ENCODE measurements around the gene KRT16.
A peak's percentile ranks its signal among the peaks of the same experiment; 100 is the strongest.

The KRT16 gene

DNA sequence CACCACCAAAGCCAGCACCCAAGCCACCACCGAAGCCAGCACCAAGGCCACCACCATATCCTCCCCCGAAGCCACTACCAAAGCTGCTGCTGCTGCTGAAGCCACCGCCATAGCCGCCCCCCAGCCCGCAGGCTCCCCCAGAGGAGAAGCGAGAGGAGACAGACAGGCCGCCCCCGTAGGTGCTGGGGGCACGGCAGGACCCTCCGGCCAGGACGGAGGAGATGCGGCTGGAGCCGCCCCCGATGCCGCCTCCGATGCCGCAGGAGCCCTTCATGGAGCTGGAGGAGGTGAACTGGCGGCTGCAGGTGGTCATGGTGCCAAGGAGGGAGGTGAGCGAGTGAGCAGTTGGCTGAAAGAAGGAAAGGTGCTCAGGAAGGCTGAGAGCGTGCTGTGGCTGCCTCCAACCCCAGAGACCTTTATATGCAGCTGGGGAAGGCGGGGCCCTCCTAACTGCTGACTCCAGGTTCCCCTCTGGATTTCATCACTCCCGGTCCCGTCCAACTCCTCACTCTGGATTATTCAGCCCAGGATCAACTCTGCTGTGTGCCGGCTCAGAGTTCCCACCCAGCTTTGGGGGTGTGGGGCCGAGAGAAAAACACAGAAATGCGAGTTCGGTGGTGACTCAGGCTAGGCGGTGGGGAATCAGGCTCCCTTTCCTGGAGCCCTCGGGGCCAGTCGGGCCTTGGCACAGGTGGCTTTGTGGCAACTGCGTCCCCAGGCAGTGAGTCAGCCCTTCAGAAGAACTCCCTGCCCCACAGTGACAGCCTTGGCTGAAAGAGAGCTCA lies at the start of gene KRT16:
Gene KRT16, minus strand, starts transcription at position 392 of the 785 bp plus-strand sequence. Its CDS starts 79 bp downstream, at position 313.
- DNase-seq (ENCODE audit: low spot score) = peak; percentile 57

DNA sequence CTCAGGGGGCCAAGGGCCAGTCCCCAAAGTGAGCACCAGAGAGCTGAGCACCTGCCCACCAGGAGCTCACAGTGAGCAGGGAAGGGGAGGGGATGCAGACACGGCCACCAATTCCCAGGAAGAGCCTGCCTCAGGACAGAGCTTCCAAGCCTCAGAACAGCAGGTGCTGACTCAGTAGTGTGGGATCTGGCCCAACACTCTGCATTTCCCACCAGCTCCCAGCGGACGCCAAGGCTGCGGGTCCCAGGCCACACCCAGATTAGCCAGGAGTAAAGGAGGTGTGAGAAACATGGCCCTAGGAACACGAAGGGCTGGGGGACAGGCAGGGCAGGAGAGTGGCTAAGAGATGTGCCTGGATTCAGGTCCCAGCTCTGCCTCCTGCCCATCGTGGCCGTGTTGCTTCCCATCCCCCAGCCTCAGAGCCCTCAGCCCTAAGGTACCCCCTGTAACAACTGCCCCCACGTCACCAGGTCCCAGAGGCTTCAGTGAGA lies 47.7 kb upstream of the KRT16 start:
- no peak for DNase-seq (ENCODE audit: low spot score)

DNA sequence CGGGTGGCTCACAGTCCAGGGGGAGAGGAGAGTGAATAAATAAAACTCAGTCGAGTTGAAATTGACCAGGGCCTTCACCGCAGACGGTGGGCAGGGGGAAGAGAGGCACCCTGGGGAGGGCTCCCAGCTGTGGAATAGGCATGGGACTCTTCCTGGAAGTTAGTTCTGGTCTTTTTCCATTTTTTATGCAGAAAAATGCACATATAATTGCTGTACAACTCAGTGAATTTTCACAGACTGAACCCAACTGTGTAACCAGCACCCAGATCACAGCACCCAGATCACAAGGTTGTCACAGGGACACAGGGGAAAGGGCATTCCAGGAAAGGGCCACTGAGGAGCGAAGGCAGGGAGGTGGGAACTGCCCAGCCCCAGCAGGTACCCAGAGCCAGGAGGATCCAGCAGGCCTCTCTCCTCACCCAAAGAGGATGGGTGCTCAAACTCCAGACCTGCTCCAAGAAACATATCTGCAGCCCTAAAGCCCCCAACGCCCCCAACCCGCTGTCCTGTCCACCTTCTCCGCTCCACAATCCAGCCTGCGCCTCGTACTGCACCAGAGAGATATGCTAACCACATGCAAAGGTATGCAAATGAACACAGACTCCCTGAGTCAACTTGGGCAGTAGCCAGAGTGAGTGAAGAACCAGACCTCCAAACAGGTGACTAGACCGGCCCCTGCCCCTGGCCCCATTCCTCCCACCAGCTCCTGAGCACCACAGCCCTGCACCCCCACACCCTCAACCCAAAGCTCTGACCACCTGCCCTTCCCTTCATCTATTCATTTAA lies 47.1 kb upstream of the KRT16 start:
- no peak for DNase-seq (ENCODE audit: low spot score)

DNA sequence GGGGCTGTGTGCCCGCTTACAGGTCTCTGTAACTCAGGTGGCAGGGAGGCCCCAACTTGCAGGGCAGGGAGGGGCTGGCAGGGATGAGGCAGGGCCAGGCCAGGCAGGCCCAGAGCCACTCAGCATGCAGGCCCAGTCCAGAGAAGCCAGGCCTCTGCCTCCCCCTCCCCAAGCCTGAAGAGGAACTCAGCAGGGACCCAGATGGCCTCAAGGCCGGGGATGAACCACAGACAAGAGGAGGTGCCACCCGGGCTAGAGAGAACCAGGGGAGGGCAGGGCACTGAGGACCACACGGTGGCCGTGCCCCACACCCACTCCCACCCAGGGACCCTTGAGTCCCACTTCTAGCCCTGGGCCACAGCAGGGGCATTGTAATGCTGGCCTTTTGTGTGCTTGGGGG lies 46.3 kb upstream of the KRT16 start:
- DNase-seq (ENCODE audit: low spot score) = no peak

DNA sequence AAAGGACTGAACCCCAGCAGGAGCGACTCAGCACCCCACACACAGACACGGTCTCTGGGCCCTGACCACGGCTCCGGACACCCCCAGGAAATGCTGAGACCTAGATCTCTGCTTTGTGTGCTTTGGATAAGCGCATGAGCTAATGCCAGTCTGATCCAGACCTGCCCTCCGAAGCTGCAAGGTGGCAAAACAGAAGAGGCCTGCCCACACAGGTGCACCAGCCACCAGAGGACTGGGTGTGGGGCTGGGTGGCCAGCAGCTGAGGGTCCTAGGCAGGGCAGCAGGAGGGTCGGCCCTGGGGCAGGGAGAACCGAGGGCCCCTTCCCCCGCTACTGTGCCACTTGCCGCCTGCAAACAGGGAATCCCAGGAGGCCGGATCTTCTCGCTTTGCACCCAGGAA lies 45.4 kb upstream of the KRT16 start:
- no peak for DNase-seq (ENCODE audit: low spot score)

DNA sequence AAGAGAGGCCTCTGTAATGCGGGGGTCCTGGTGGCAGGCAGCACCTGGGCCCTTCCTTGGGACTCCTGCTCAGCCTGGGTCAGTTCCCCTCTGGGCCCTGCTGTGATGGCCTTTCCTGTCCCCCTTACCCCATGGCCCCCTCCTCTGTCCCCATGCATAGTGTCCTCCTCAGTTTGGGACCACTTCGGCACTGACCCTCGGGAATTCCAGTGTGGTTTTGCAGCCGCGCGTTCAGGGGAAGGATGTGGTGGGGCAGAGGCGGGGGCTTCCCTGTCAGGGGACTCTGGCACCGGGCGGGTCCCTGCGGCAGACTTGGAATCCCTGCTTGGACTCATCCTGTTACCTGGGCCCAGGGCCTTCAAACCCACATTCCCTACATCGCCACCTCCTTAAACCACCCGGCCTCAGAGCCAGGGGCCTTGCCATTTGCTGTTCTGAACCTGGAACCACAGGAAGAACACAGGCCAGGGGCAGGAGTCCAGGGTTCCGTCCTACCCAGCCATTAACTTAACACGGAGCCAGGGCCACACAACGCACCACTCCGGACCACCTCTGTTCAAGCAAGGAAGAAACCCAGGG lies 44.7 kb upstream of the KRT16 start:
- no peak for DNase-seq (ENCODE audit: low spot score)

DNA sequence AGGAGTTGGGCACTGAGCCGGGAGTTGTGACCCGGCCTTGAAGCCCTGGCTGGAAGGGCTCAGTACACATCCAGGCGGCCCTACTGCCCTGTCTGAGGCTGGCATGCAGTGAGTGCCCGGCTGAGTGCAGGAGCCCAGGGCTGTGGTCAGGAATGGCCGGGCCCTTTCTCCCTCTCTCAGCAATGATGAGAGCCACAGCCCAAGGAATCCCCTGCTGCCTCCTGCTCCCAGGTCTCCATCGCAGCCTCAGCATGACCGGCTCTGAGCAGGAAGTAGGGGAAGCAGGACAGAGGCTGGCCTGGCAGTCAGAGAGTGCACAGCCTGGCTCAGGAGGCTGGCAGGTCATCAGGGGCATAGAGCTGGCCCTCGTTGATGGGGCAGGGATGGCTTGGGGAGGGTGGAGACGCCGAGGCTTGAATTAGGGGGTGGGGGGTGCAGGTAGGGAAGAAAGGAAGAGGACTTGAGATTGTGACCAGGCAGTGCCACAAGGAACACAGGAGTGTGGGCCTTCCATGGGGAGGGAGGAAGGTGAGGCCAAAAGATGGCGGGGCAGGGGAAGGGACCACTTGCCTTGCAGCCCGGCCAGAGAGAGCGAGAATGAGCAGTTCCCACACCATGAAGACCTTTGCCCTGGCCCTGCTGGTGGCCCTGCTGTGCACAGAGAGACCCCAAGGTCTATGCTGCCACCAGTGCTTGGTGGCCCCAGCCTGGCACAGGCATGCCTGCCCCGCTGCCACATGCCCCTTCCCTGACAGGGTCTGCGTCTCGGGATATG lies 43.9 kb upstream of the KRT16 start:
- DNase-seq (ENCODE audit: low spot score) = no peak

DNA sequence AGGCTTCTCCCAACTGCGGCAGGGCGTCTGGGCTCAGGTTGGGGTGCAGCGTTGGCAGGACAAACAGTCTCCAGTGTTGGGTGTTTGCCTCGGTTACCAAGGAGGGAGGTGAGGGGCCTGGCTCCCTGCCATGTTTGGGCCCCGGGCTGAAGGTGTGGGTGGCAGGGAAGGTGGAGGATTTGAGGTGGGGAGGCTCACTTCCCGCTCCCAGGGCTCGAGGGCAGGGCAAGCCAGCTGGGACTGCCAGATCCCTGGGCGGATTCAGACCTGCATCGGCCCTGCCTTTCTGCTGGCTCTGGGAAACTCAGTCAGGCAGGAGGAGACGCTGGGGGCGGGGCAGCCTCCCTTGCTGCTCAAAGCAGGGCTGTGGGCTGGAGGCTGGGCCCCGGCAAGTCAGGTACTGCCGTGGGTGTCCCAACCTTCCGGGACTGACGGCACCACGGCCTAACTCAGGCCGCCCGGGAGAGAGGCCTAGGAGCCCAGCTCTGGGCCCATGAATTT lies 43.1 kb upstream of the KRT16 start:
- peak; percentile 86 for DNase-seq (ENCODE audit: low spot score)

DNA sequence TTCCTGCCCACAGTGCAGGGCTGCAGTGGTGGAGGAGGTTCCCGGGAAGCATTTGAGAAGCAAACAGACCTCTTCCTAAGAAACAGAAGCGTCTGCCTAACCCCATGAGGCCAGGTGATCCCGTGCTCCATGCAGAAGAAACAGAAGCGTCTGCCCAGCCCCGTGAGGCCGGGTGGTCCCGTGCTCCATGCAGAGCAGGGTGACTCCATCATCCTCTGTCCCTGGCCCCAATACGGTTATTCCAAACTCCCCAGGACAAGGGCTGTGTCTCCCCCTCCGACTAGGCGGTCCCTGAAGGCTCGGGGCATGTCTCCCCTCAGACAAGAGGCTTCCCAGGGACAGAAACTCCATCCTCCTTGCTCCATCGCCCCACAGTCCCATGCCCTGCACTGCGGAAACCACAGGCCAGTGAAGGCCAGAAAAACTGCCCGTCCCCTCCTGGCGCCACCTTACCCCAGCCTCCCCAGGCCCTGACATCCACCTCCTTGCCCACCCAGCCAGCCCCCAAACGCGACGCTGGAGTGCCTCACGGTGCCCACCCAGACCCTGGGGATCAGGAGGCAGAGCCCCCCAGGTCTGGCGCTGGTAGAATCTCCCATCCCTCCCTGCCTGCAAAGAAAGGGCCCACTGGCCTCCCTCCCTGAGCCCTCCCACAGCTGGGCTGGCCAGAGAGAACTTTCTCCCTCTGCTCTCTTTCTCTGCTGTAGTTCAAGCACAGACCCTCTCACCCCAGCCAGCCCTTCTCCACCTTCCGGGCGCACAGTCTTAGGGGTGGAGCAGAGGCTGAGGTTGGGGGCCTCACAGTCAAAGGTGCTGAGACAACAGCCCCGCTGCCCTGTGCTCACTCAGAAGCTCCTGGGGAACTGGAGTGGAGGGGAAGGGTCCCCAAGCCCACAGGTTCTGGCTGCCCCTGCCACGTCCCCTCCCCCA lies 42.4 kb upstream of the KRT16 start:
- DNase-seq (ENCODE audit: low spot score) = no peak

DNA sequence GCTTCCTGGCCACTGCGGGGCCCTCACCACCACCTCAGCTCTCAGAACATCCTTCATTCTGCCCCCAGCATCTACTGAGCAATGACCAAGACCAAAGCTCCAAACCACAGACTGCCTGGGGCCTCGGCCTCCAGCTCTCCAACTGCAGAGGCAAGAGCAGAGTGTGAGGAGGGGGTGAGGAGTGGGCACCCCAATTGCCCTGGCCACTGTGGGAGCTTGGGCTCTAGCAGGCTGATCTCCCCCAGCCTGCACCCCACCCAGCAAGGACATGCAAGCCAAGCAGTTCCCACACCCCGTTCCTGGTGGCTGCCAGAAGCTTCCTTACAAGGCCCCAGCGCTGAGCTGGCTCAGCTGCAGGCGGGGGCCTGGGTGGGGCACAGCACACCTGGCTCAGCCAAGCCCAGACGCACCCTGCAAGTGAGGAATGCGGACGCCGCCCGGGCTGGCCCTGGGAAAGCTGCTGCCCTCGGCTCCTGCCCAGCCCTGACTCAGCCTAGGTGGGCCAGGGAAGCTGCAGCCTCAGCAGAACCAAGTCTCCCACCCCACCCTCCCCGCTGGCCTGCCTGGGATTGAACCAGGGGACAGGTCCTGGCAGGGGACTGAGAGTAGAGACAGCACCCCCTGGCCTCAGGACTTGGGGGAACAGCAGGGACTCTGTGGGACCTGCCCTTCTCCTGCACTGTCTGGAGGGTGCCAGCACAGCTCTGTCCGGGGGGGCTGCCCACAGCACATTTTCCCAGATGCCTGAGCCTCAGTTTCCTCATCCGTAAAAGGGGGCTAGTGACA lies 41.5 kb upstream of the KRT16 start:
- DNase-seq (ENCODE audit: low spot score) = peak; percentile 96

DNA sequence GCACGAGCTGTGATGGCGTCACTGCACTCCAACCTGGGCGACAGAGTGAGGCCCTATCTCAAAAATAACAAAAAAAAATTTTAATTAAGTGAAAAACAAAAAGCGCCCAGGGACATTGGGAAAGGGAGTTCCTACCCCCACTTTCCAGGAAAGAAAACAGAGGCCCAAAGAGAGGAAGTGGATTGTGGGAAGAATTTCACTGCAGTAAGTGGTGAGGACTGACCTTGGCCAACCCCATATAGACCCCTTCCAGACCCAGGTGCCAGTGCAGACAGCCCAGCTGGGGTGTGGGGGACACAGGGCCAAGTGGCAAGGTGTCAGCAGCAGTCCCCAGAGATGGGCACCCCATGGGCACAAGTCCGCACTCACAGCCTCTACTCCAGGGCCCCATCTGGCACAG lies 40.9 kb upstream of the KRT16 start:
- DNase-seq (ENCODE audit: low spot score) = no peak

DNA sequence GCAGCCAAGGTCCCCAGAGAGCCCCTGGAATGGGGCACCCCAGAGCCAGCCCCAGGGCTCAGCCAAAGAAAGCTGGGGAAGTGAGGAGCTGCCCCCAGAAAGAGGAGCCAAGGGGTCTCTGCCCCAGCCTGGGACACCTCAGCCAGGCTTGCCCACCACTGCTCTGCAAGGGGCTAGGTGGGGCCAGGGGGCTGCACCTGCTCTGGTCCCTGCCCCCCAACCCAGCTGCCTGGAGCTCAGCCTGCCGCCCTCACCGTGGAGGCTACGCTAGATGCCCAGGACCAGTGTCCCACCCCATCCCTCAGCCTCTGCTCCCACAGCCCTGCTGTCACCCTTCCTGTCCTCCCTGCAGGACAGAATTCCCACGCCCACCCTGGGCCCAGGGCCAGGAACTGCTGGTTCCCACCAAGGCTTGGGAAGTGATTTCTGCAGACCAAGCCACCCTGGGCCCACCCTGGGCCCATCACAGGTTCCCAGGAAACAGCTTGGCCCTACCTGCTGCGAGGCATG lies 39.9 kb upstream of the KRT16 start:
- DNase-seq (ENCODE audit: low spot score) = peak; percentile 28

DNA sequence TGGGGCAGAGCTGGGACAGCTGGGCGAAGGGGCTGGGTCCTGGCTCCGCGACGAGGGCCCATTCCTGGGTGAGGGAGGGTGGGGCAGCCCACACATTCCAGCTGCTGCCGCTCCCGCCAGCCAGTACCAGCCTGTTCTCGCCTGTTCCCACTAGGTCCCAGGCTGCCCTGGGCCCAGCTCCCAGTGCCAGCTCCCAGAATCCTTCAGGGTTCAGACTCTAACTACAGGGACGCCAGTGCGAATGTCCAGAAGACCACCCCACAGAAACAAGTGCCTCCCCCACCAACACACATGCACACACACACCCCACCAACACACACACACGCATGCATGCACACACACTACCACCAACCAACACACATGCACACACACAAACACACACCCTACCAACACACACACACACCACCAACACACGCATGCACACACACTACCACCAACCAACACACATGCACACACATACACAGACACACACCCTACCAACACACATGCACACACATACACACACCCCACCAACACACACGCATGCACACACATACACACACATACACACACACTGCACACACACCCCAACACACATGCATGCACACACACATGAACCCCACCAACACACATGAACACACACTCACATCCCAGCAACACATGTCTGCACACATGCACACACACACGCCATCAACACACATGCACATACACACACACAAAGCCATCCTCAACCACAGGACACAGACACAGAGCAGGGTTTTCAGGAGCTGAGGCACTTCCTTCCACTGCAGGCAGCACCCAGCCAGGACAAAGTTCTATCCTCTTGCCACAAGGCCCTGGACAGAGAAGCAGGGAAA lies 39.3 kb upstream of the KRT16 start:
- DNase-seq (ENCODE audit: low spot score) = peak; percentile 89

DNA sequence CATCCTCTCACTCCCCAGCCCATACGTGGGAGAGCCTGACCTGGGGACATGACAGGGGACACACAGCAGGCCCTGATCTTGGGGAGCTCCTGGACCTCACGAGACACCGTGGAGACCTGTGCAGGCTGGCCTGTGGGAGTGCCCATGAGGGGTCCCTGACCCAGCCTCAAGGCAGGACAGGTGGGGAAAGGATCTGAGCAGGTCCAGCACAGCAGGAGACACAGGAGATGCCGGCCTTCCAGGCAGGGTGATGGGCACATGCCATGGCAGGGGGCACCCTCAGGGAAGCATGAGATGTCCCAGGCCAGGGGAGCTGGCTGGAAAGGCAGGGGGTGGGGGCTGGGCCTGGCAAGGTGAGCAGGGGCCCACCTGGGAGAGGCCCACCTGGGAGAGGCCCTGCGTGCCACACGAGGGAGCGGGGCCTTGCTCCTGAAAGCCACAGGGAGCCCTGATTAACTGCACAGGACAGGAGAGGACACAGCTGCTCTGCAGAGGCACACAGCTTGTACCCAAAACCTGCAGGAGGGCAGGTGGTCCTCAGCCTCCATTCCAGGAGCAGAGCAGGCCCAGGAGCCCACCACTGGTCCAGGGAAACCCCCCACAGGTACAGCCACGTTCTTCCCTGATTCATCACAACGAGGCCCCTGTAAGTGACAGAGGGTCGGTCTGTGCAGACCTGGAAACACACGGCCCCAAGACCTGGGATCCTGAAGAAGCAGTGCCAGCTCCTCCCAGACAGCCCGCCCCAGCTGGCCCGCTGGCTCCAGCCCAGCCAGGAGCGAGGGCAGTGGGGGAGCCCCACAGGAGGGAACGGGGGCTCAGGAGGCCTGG lies 38.4 kb upstream of the KRT16 start:
- DNase-seq (ENCODE audit: low spot score) = no peak

DNA sequence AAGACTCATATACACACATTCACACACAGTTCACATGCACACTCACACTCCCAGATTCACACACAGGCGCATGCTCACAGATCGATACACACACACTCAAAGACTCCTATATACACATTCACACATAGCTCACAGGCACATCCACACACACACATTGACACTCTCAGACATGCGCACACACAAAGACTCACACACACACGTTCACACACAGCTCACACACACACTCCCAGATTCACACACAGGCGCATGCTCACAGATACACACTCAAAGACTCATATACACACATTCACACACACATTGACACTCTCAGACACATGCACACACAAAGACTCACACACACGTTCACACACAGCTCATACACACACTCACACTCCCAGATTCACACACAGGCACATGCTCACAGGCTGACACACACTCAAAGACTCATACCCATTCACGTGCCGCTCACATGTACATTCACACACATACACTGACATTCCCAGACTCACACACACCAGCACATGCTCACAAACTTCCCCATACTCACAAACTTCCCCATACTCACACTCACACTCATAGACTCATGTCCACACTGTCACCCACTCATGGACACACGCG lies 37.5 kb upstream of the KRT16 start:
- DNase-seq (ENCODE audit: low spot score) = no peak

DNA sequence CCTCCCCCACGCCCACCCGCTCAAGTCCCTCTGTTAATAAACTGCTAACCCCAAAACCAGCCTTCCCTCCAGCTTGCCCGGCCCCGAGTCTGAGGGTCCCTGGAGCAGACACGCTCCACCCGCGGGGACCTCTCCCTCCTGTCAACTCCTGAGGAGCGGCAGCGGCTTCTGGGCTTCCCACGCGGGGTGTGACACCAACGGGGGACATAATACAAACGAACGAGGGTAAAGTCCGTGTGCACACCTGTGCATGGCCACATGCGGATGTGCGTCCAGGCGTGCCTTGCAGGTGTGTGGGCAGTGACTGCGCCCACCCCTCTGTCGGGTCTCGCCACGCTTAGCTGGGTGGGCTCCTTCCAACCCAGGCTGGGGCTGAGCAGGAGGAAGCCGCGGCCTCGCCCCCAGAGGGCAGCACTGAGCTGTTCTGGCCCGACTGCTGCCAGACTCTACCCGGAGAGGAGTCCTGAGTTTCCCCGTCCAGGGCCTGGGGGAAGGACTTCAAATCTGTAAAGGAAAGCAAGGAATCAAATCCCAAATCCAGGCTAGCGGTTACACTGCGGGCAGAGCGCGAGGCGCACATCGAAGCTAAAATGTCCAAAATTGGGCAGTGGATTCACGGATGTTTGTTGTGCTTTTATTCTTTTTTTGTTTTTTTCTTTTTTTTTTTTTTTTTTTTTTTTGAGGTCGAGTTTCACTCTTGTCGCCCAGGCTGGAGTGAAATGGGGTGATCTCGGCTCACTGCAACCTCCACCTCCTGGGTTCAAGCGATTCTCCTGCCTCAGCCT lies 36.0 kb upstream of the KRT16 start:
- DNase-seq (ENCODE audit: low spot score) = peak; percentile 84

DNA sequence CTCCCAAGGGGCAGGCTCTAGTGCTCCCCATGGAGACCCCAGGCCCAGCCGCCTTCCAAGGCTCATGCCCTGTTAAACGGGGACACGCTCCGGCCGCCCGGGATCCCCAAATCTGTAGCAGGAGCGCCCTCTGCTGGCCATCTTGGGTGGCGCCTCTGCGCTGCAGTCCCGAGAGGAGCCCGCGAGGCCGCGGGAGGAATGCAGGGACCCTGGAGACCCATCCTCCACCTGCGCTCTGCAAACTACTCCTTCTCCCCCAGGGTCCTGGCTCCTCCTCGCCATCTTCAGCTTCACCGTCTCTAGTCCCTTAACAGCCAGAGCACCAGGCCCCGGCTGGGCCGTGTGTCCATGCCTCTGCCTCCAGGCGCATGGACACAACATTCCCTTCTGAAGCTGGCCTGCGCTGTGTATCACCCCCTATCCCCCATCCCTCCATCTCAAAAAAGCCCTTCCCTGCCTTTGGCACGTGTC lies 35.4 kb upstream of the KRT16 start:
- DNase-seq (ENCODE audit: low spot score) = peak; percentile 86
